ENCODE data around the gene CDH4.

CDH4 gene

DNA sequence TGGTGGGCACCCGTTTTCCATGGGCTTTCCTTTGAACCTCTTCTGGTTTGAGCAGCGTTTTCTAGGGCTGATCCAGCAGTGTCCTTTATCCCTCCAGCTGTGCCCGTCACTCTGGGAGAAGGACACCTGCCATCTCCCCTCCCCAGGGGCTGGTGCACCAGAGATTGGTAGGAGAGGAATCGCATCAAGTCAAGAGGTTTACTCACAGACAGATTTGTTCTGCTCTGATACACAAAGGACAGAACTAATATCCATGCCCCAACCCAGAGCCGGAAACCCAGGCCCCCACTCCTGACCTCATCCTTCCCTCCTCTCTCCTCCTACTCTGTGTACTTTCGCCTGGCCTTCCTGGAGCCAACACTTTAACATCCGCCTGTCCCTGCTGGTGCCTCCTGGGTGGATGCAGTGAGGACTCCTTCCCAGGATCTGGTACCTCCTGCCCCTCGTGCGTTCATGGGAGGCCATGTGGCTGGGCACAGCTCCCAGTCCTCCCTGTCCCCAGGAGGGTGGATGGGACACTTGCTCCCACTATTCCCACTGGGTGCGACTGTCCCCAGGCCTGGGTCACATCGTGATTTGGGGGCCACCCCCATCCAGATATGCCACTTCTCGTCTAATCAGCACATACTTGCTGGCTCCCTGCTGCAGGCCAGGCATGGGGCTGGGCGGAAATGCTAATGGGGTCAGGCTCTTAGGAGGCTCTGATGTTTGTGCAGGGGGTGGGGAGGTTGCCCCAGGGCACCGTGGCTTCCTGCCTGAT lies 286.3 kb downstream of the CDH4 start:
- Histone ChIP-seq H3K4me3 (ENCODE audit: low read depth, low read length) (no peak overlapping the region), H3K36me3 (ENCODE audit: control insufficient read depth, insufficient read depth, low read length) (no peaks in the 10 kb centered on the region), H3K9ac (ENCODE audit: low read depth, low read length) (no peak overlapping the region), H3K27ac (ENCODE audit: low read depth, low read length) (no peak overlapping the region), H3K9me3 (ENCODE audit: control insufficient read depth, insufficient read depth, low read length) (no peaks in the 10 kb centered on the region), H3K4me1 (ENCODE audit: control insufficient read depth, insufficient read depth, low read length) (no peaks in the 10 kb centered on the region), H3K27me3 (ENCODE audit: control insufficient read depth, insufficient read depth, low read length) (no peaks in the 10 kb centered on the region; the same call in 1 of the 2 replicates)

DNA sequence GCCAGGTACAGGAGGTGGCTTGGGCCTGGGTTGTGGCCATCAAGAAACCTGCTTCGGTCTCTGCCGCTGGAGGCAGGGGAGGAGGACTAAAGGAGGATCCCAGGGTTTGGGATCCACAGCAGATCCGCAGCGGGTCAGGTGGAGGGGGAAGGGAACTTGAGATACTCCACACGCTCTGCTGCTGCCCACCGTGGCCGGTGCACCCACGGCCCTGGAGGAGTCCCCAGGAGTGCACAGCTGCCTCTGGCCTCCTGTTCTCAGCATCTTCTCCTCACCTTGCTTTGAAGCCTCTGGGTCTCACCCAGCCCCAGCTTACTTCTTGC lies 286.8 kb downstream of the CDH4 start:
- Histone ChIP-seq H3K4me1 (ENCODE audit: control insufficient read depth, insufficient read depth, low read length) (no peaks in the 10 kb centered on the region), H3K4me3 (ENCODE audit: low read depth, low read length) (no peak overlapping the region), H3K9ac (ENCODE audit: low read depth, low read length) (no peak overlapping the region), H3K36me3 (ENCODE audit: control insufficient read depth, insufficient read depth, low read length) (no peaks in the 10 kb centered on the region), H3K27ac (ENCODE audit: low read depth, low read length) (no peak overlapping the region), H3K27me3 (ENCODE audit: control insufficient read depth, insufficient read depth, low read length) (no peaks in the 10 kb centered on the region; the same call in 1 of the 2 replicates), H3K9me3 (ENCODE audit: control insufficient read depth, insufficient read depth, low read length) (no peaks in the 10 kb centered on the region)

DNA sequence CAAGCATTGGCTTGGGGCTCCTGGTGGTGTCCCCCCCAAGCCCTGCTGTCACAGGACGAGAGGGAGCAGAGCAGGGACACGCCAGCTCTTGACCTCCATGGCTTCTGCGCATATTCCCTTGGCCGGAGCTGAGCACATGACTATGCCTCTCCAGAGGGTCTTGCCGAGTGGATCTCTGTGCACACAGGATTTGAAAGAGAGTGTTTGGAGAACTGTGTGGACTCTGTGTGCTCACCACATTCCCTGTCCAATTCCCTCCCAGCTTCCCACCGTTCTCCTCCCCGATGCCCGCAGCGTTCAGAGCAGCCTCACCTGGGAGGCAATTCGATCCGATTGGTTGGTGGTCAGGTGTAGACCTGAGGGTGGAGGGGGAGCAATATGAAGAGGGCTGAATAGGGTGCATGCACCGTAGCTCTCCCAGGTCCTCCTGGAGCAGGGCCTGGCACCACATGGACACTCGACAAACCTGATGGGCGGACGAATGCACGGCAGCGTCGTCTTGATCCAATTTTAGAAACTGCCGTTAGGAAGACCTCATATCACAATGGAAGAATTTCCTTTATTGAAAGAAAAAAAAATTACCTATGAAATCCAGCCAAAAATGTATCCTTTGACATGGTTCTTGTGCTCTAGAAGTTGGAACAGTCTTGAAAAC lies 287.8 kb downstream of the CDH4 start:
- no peak overlapping the region for H3K4me3 ChIP-seq (ENCODE audit: low read depth, low read length)
- no peaks in the 10 kb centered on the region; the same call in 1 of the 2 replicates for H3K27me3 ChIP-seq (ENCODE audit: control insufficient read depth, insufficient read depth, low read length)
- H3K9me3 ChIP-seq (ENCODE audit: control insufficient read depth, insufficient read depth, low read length): no peaks in the 10 kb centered on the region
- no peak overlapping the region for H3K9ac ChIP-seq (ENCODE audit: low read depth, low read length)
- no peak overlapping the region for H3K27ac ChIP-seq (ENCODE audit: low read depth, low read length)
- no peaks in the 10 kb centered on the region for H3K36me3 ChIP-seq (ENCODE audit: control insufficient read depth, insufficient read depth, low read length)
- H3K4me1 ChIP-seq (ENCODE audit: control insufficient read depth, insufficient read depth, low read length): no peaks in the 10 kb centered on the region

DNA sequence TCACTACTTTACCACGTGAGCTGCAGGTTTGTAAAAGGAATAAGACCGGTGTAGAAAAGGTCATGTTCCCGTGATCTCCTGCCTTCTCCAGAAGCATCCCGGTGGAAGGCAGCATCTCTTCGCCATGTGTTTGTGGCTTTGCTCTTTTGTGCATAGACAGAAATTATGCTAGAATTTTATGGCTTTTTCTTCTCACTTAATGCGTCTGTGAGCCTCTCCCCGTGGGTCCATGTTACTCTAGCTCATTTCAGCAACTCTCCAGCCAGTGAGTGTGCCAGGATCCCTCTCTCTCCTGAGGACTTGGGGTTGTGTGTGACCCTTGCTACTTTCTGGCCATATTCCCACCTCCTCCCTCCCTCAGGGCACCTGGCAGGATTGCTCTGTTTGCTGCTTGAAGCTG lies 289.5 kb downstream of the CDH4 start:
- no peaks in the 10 kb centered on the region for H3K4me1 ChIP-seq (ENCODE audit: control insufficient read depth, insufficient read depth, low read length)
- no peak overlapping the region for H3K27ac ChIP-seq (ENCODE audit: low read depth, low read length)
- no peaks in the 10 kb centered on the region for H3K9me3 ChIP-seq (ENCODE audit: control insufficient read depth, insufficient read depth, low read length)
- H3K27me3 ChIP-seq (ENCODE audit: control insufficient read depth, insufficient read depth, low read length): no peaks in the 10 kb centered on the region; the same call in 1 of the 2 replicates
- H3K36me3 ChIP-seq (ENCODE audit: control insufficient read depth, insufficient read depth, low read length): no peaks in the 10 kb centered on the region
- no peak overlapping the region for H3K4me3 ChIP-seq (ENCODE audit: low read depth, low read length)
- H3K9ac ChIP-seq (ENCODE audit: low read depth, low read length): no peak overlapping the region

DNA sequence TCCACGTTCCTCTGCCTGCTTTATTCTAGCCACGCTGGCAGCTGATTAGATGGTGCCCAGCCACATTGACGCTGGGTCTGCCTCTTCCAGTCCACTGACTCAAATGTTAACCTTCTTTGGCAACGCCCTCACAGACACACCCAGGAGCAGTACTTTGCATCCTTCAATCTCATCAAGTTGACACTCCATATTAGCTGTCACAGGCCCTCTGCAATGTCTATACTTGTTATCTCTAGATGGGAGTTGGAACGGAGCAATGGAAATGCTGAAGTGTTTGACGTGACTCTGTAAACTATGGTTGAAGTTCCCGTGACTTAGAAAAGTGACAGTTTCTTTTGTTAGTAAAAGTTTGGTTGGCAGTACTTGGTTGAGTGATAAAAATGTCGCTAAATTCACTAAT lies 291.0 kb downstream of the CDH4 start:
- H3K4me1 ChIP-seq (ENCODE audit: control insufficient read depth, insufficient read depth, low read length): no peaks in the 10 kb centered on the region
- H3K27me3 ChIP-seq (ENCODE audit: control insufficient read depth, insufficient read depth, low read length): no peaks in the 10 kb centered on the region; the same call in 1 of the 2 replicates

DNA sequence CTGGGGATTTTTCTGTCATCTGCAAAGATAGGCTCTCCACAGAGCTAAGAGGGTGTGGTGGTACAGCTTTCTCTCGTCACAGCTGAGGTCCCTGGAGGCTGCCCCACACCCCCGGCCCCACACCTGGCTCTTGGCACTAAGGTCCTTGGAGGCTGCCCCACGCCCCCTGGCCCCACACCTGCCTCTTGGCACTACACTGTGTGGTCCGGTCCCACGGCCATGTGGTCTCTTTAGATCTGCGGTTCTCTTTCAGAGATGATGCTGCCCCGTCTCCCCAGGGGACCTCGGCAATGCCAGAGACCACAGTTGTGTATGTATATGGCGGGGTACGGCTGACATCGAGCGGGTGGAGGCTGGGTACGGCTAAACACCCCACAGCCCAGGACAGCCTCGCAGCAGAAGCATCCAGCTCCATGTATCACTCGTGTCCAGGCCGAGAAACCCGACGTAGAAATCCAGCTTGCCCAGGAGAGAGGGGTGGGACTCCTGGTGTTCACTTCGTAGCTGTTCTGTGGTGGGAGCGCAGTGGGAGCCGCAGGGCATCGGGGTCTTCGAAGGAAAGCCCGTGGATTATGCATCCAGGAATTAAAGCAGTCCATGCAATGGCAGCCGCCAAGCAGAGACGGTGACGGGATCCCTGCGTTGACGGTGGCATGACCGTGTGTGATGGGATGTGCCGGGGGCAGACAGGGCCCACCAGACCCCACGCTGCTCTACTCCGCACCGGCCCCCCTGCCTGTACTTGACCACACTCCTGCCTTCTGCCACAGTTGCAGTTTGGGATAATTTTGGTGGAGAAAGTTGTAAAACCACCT lies 292.1 kb downstream of the CDH4 start:
- Histone ChIP-seq H3K27me3 (ENCODE audit: control insufficient read depth, insufficient read depth, low read length) (no peaks in the 10 kb centered on the region; the same call in 1 of the 2 replicates), H3K27ac (ENCODE audit: low read depth, low read length) (no peak overlapping the region), H3K9ac (ENCODE audit: low read depth, low read length) (no peak overlapping the region), H3K4me3 (ENCODE audit: low read depth, low read length) (no peak overlapping the region), H3K4me1 (ENCODE audit: control insufficient read depth, insufficient read depth, low read length) (no peaks in the 10 kb centered on the region), H3K9me3 (ENCODE audit: control insufficient read depth, insufficient read depth, low read length) (no peaks in the 10 kb centered on the region), H3K36me3 (ENCODE audit: control insufficient read depth, insufficient read depth, low read length) (no peaks in the 10 kb centered on the region)

More for the DNA sequence above, 291.0 kb downstream of the CDH4 start:
- Histone ChIP-seq H3K27ac (ENCODE audit: low read depth, low read length) (no peak overlapping the region), H3K9me3 (ENCODE audit: control insufficient read depth, insufficient read depth, low read length) (no peaks in the 10 kb centered on the region), H3K9ac (ENCODE audit: low read depth, low read length) (no peak overlapping the region), H3K36me3 (ENCODE audit: control insufficient read depth, insufficient read depth, low read length) (no peaks in the 10 kb centered on the region), H3K4me3 (ENCODE audit: low read depth, low read length) (no peak overlapping the region)

DNA sequence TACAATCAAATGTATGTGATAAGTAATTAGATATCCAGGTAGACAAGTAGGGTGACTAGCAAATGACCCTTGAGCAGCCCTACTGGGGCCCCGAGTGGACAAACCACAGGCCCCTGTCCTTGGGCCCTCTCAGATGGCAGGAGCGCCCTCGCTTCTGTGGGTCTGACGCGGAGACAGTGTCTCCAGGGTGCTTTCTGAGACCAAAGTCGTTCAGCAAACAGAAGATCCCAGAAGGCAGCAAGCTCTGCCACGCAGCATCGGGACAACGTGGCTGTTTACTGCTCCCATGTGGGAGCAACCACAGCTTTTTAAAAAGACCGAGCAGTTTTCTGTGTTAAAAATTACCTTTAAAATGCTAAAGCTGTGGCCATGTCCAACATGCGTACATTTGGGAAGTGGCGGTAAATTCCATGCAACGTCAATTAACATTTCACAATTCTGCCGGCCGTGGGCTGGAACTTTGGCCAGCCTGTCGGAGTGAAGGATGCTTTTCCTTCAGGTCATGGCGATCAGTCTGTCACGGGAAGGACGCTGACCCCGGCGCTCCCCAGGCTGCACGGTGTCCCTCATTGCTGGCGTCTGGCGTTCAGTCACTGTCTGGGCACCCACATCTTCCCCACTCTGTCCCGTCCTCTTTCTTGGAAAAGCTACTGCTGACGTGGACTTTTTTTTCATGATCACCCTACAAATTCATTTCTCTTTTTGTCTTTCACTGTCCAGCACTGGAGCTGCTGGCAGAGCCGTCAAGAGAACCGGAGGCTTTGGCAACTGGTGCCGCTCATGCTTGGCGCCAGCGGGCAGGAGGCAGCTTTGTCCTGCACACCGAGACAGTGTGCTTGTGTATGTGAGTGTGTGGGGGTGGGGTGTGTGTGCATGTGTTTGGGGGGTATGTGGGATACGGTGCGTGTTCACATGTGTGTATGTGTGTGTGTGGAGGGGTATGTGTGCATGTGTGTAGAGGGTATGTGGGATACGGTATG lies 293.1 kb downstream of the CDH4 start:
- Histone ChIP-seq H3K9ac (ENCODE audit: low read depth, low read length) (no peak overlapping the region), H3K27me3 (ENCODE audit: control insufficient read depth, insufficient read depth, low read length) (no peaks in the 10 kb centered on the region; the same call in 1 of the 2 replicates), H3K9me3 (ENCODE audit: control insufficient read depth, insufficient read depth, low read length) (no peaks in the 10 kb centered on the region), H3K4me1 (ENCODE audit: control insufficient read depth, insufficient read depth, low read length) (no peaks in the 10 kb centered on the region), H3K27ac (ENCODE audit: low read depth, low read length) (no peak overlapping the region), H3K4me3 (ENCODE audit: low read depth, low read length) (no peak overlapping the region), H3K36me3 (ENCODE audit: control insufficient read depth, insufficient read depth, low read length) (no peaks in the 10 kb centered on the region)

DNA sequence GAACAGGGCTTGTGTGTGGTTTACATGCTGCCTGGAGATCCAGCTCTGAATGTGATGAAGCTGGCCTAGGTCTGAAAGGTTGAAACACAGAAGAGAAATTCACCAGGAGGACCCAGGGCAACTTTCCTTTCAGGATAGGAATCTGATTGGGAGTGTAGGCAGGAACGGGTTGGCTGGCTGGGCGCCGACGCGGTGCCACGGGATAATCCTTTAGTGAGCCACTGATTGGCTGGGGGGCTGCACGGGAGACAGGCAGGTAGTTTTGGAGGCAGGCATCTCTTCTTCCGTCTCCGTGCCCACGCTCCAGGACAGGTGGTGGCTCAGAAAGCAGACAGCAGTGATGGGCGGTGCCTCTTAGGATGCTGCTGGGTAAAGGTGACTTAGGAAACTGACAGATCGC lies 294.6 kb downstream of the CDH4 start:
- no peak overlapping the region for H3K27ac ChIP-seq (ENCODE audit: low read depth, low read length)
- H3K27me3 ChIP-seq (ENCODE audit: control insufficient read depth, insufficient read depth, low read length): no peaks in the 10 kb centered on the region; the same call in 1 of the 2 replicates
- H3K9ac ChIP-seq (ENCODE audit: low read depth, low read length): no peak overlapping the region

DNA sequence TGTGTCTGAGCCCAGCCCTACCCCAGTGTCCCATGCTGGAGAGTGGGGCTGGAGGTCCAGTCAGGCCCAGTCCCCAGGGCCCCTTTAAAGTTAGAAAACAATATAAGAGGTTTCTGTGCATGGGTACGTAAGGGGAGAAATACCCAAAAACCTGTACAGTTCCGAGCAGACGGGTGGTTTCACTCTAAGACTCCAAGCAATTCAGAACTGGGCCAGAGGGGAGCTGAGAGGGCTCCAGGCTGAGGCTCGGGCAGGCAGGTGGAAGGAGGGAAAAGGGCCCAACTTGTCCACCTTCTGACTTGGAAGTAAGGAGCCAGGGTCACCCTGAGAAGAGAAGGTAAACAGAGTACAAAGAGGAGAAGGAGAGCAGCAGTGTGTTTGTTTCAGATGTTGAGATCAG lies 296.0 kb downstream of the CDH4 start:
- Histone ChIP-seq H3K4me1 (ENCODE audit: control insufficient read depth, insufficient read depth, low read length) (no peaks in the 10 kb centered on the region), H3K9ac (ENCODE audit: low read depth, low read length) (no peak overlapping the region), H3K4me3 (ENCODE audit: low read depth, low read length) (no peak overlapping the region), H3K27ac (ENCODE audit: low read depth, low read length) (no peak overlapping the region), H3K27me3 (ENCODE audit: control insufficient read depth, insufficient read depth, low read length) (peaks cover 4% of the 10 kb centered on the region; the same call in 1 of the 2 replicates), H3K9me3 (ENCODE audit: control insufficient read depth, insufficient read depth, low read length) (peaks cover 9% of the 10 kb centered on the region; the same call in 1 of the 2 replicates), H3K36me3 (ENCODE audit: control insufficient read depth, insufficient read depth, low read length) (no peaks in the 10 kb centered on the region)

More for the DNA sequence above, 294.6 kb downstream of the CDH4 start:
- no peaks in the 10 kb centered on the region for H3K4me1 ChIP-seq (ENCODE audit: control insufficient read depth, insufficient read depth, low read length)
- no peak overlapping the region for H3K4me3 ChIP-seq (ENCODE audit: low read depth, low read length)
- no peaks in the 10 kb centered on the region for H3K36me3 ChIP-seq (ENCODE audit: control insufficient read depth, insufficient read depth, low read length)
- H3K9me3 ChIP-seq (ENCODE audit: control insufficient read depth, insufficient read depth, low read length): peaks cover 2% of the 10 kb centered on the region; the same call in 1 of the 2 replicates

DNA sequence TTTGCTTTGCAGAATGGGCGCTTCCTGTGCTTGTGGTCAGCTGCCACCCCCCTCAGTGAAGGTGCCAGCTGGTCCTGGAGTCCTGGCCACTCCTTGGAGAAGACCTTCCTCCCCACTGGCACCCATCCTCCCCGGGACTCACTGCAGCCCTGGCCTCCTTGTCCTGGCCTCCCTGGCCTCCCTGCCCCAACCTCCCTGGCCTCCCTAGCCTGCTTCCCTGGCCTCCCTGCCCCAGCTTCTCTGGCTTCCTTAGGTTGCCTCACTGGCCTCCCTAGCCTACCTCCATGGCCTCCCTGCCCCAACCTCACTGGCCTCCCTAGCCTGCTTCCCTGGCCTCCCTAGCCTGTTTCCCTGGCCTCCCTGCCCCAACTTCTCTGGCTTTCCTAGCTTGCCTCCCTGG lies 297.8 kb downstream of the CDH4 start:
- peaks cover 4% of the 10 kb centered on the region; the same call in 1 of the 2 replicates for H3K27me3 ChIP-seq (ENCODE audit: control insufficient read depth, insufficient read depth, low read length)
- H3K27ac ChIP-seq (ENCODE audit: low read depth, low read length): no peak overlapping the region
- H3K9ac ChIP-seq (ENCODE audit: low read depth, low read length): no peak overlapping the region
- H3K4me3 ChIP-seq (ENCODE audit: low read depth, low read length): no peak overlapping the region
- no peaks in the 10 kb centered on the region for H3K4me1 ChIP-seq (ENCODE audit: control insufficient read depth, insufficient read depth, low read length)
- peaks cover 9% of the 10 kb centered on the region; the same call in 1 of the 2 replicates for H3K9me3 ChIP-seq (ENCODE audit: control insufficient read depth, insufficient read depth, low read length)
- H3K36me3 ChIP-seq (ENCODE audit: control insufficient read depth, insufficient read depth, low read length): no peaks in the 10 kb centered on the region
